Cardiac septum (tissue), 1 donor: ENCODE results near the gene KLF7. TPM values are rescaled to one million over a fixed set of nuclear protein-coding genes. Genes with fewer than 3 reads are reported as not detected.

Experiments
- DNase-seq: peaks from one replicate; pipeline ENCODE4 v3.0.0-alpha.2; 2020; ENCODE audit warnings: low spot score
- intact Hi-C: fragments of 100-400 bp; cut with DNase I; formaldehyde crosslinking; loops from one replicate; pipeline ENCODE4 v1.14.0; 2022
- long read RNA-seq: library from polyadenylated mRNA; unstranded; transcript quantifications from one replicate; pipeline ENCODE4 v2.0.0, GENCODE V29; 2021
- total RNA-seq: library from RNA; stranded (reverse); fragmentation: NEBNext Ultra II Directional; extraction: Animal tissue kit (Norgen Biotek cat#: 25700); gene quantifications from one replicate; pipeline ENCODE4 v1.2.1, GENCODE V29; 2021
- donor health status: DM: no; HTN: no; CAD: no.

The KLF7 gene
- 34.4 TPM for total RNA-seq
- long read RNA-seq, full-length matches to known transcripts, result 13 of 42 reads
- long read RNA-seq, partial matches to known transcripts, result 8 of 42 reads
- long read RNA-seq, other reads (novel, unspliced or antisense), result 21 of 42 reads

GRCh38 chr2:207165121-207166038, at the start of gene KLF7:
TSS of gene KLF7 (minus strand) at chr2:207165948. CDS start at chr2:207165568, 380 bp downstream.
- DNase-seq, result peak; percentile 83
- intact Hi-C loops, result loop anchor here (1.0 to 5.0 kb wide), 7 partner anchors 33 to 363 kb away; no protein-coding TSS in a partner anchor

- intact Hi-C loops, result no loop called here
- DNase-seq, result no peak
These were observed 49.6 kb upstream of the KLF7 start for GRCh38 chr2:207215308-207215707.

GRCh38 chr2:207214446-207214845, 48.7 kb upstream of the KLF7 start:
- DNase-seq, result no peak
- intact Hi-C loops, result no loop called here

GRCh38 chr2:207206011-207206410, 40.3 kb upstream of the KLF7 start:
- DNase-seq, result no peak
- intact Hi-C loops, result no loop called here

GRCh38 chr2:207205173-207205957, 39.6 kb upstream of the KLF7 start:
- intact Hi-C loops, result no loop called here
- no peak for DNase-seq

GRCh38 chr2:207203056-207203455, 37.3 kb upstream of the KLF7 start:
- intact Hi-C loops, result no loop called here
- DNase-seq, result no peak

- intact Hi-C loops, result no loop called here
- no peak for DNase-seq
These were observed 36.9 kb upstream of the KLF7 start for GRCh38 chr2:207202645-207203044.

GRCh38 chr2:207201416-207201815, 35.7 kb upstream of the KLF7 start:
- intact Hi-C loops, result no loop called here
- no peak for DNase-seq

GRCh38 chr2:207200136-207200535, 34.4 kb upstream of the KLF7 start:
- no peak for DNase-seq
- intact Hi-C loops, result no loop called here

- DNase-seq, result no peak
- intact Hi-C loops, result no loop called here
These were observed 28.3 kb upstream of the KLF7 start for GRCh38 chr2:207194028-207194427.

- intact Hi-C loops, result no loop called here
- no peak for DNase-seq
These were observed 23.1 kb upstream of the KLF7 start for GRCh38 chr2:207188626-207189419.

GRCh38 chr2:207185372-207185771, 19.6 kb upstream of the KLF7 start:
- intact Hi-C loops, result no loop called here
- DNase-seq, result no peak

- intact Hi-C loops, result no loop called here
- no peak for DNase-seq
These were observed 19.0 kb upstream of the KLF7 start for GRCh38 chr2:207184768-207185167.

- intact Hi-C loops, result no loop called here
- DNase-seq, result no peak
These were observed 18.6 kb upstream of the KLF7 start for GRCh38 chr2:207184348-207184747.

GRCh38 chr2:207183506-207183905, 17.8 kb upstream of the KLF7 start:
- intact Hi-C loops, result no loop called here

GRCh38 chr2:207182911-207183310, 17.2 kb upstream of the KLF7 start:
- intact Hi-C loops, result no loop called here
- no peak for DNase-seq

More at GRCh38 chr2:207183506-207183905, 17.8 kb upstream of the KLF7 start:
- no peak for DNase-seq

GRCh38 chr2:207181526-207182274, 16.0 kb upstream of the KLF7 start:
- DNase-seq, result no peak
- intact Hi-C loops, result no loop called here

- no peak for DNase-seq
- intact Hi-C loops, result no loop called here
These were observed 15.0 kb upstream of the KLF7 start for GRCh38 chr2:207180741-207181140.

- intact Hi-C loops, result no loop called here
- no peak for DNase-seq
These were observed 10.5 kb upstream of the KLF7 start for GRCh38 chr2:207176247-207176646.
